Activated CD8-positive, alpha-beta memory T cell treated with anti-CD3 and anti-CD28 coated beads for 24 hours (primary cell): ENCODE results near the gene SPANXN3.
"Not testable (repeated sequence)": the region's sequence is repeated elsewhere in the genome, so short reads cannot be mapped to it uniquely, and the experiment has no call there.

ENCODE experiments used
- DNase-seq: peaks from one replicate; pipeline ENCODE4 v3.0.0-alpha.2; 2020

Gene SPANXN3

GRCh38 chrX:143517375-143517774 is at the start of gene SPANXN3:
TSS of gene SPANXN3 (minus strand) at chrX:143517475. CDS start at chrX:143517391, 84 bp downstream.
- DNase-seq: not testable (repeated sequence)

GRCh38 chrX:143536176-143536575 is 18.9 kb upstream of the SPANXN3 start:
- DNase-seq: no peak

GRCh38 chrX:143502196-143502595 is 15.1 kb downstream of the SPANXN3 start:
- not testable (repeated sequence) for DNase-seq

- no peak for DNase-seq
These were observed 16.5 kb downstream of the SPANXN3 start for GRCh38 chrX:143500751-143501150.

GRCh38 chrX:143486105-143486504 is 31.2 kb downstream of the SPANXN3 start:
- no peak for DNase-seq

GRCh38 chrX:143476751-143477150 is 40.5 kb downstream of the SPANXN3 start:
- no peak for DNase-seq

- no peak for DNase-seq
These were observed 44.8 kb downstream of the SPANXN3 start for GRCh38 chrX:143472347-143472938.

GRCh38 chrX:143466130-143466529 is 51.1 kb downstream of the SPANXN3 start:
- no peak for DNase-seq

GRCh38 chrX:143462696-143463095 is 54.6 kb downstream of the SPANXN3 start:
- DNase-seq: no peak

GRCh38 chrX:143461606-143462005 is 55.7 kb downstream of the SPANXN3 start:
- DNase-seq: no peak
